Panc1 (cell line): ENCODE measurements around the gene ENTPD7.

ENCODE experiments used
- POLR2AphosphoS5 ChIP-seq: IDR thresholded peaks from 2 replicates; pipeline ENCODE4 v1.6.1; 2012; ENCODE audit warnings: mild to moderate bottlenecking, low read depth, low read length, moderate library complexity
- TF ChIP-seq, protein P1 (sequence below): fragments of 450-650 bp; IDR thresholded peaks from 2 replicates; pipeline ENCODE4 v1.5.1; 2017; ENCODE audit warnings: mild to moderate bottlenecking
- TF ChIP-seq, protein P2 (sequence below), 2 experiments: IDR thresholded peaks; 2 replicates each; pipeline ENCODE4 v1.6.1; 2011 to 2012; ENCODE audit warnings: low read depth in 2 of 2, control low read depth in 1 of 2, low read length in 1 of 2, mild to moderate bottlenecking in 1 of 2, moderate library complexity in 1 of 2; ENCODE audit not compliant: insufficient read depth in 1 of 2

DNA sequence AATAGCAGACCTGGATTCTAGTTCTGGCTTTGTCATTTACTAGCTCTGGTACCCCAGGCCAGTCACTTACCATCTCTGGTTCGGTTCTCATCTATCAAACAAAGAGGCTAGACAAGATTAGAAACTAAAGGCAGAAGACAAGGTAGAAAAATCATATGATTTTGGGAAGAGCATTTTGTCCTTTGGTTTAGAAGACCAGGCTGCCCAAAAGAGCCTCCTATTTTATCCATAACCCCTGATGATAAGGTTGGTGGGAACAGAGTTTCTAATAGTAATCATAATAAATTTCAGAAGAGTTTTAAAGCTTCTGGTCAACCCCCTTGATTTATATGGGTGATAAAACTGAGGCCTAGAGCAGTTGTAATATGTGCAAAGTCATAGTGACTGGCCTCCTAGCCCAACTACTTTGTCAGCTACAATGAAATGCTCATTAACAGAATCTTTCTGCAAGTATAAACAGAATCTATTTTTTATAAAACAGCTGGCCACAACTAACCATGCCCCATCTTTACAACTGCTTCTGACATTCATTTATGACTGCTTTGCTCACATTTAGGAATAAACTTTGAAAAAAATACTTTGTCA is 49.2 kb downstream of the ENTPD7 start:
- TF ChIP-seq, protein P1, sequence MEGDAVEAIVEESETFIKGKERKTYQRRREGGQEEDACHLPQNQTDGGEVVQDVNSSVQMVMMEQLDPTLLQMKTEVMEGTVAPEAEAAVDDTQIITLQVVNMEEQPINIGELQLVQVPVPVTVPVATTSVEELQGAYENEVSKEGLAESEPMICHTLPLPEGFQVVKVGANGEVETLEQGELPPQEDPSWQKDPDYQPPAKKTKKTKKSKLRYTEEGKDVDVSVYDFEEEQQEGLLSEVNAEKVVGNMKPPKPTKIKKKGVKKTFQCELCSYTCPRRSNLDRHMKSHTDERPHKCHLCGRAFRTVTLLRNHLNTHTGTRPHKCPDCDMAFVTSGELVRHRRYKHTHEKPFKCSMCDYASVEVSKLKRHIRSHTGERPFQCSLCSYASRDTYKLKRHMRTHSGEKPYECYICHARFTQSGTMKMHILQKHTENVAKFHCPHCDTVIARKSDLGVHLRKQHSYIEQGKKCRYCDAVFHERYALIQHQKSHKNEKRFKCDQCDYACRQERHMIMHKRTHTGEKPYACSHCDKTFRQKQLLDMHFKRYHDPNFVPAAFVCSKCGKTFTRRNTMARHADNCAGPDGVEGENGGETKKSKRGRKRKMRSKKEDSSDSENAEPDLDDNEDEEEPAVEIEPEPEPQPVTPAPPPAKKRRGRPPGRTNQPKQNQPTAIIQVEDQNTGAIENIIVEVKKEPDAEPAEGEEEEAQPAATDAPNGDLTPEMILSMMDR, result no peak
- no peak for TF ChIP-seq POLR2AphosphoS5
- TF ChIP-seq, protein P2, sequence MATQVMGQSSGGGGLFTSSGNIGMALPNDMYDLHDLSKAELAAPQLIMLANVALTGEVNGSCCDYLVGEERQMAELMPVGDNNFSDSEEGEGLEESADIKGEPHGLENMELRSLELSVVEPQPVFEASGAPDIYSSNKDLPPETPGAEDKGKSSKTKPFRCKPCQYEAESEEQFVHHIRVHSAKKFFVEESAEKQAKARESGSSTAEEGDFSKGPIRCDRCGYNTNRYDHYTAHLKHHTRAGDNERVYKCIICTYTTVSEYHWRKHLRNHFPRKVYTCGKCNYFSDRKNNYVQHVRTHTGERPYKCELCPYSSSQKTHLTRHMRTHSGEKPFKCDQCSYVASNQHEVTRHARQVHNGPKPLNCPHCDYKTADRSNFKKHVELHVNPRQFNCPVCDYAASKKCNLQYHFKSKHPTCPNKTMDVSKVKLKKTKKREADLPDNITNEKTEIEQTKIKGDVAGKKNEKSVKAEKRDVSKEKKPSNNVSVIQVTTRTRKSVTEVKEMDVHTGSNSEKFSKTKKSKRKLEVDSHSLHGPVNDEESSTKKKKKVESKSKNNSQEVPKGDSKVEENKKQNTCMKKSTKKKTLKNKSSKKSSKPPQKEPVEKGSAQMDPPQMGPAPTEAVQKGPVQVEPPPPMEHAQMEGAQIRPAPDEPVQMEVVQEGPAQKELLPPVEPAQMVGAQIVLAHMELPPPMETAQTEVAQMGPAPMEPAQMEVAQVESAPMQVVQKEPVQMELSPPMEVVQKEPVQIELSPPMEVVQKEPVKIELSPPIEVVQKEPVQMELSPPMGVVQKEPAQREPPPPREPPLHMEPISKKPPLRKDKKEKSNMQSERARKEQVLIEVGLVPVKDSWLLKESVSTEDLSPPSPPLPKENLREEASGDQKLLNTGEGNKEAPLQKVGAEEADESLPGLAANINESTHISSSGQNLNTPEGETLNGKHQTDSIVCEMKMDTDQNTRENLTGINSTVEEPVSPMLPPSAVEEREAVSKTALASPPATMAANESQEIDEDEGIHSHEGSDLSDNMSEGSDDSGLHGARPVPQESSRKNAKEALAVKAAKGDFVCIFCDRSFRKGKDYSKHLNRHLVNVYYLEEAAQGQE (IDR thresholded peaks at IDR 0.05; ENCODE audit: insufficient read depth in 1 of 2, low read depth in 2 of 2, low read length in 1 of 2), result no peak
